ENCODE results near the gene TMEM38A. TPM values are rescaled to one million over a fixed set of nuclear protein-coding genes. Genes with fewer than 3 reads are reported as not detected.

The TMEM38A gene
- total RNA-seq, 1 donor from 2014 or later = 2.2 TPM

DNA sequence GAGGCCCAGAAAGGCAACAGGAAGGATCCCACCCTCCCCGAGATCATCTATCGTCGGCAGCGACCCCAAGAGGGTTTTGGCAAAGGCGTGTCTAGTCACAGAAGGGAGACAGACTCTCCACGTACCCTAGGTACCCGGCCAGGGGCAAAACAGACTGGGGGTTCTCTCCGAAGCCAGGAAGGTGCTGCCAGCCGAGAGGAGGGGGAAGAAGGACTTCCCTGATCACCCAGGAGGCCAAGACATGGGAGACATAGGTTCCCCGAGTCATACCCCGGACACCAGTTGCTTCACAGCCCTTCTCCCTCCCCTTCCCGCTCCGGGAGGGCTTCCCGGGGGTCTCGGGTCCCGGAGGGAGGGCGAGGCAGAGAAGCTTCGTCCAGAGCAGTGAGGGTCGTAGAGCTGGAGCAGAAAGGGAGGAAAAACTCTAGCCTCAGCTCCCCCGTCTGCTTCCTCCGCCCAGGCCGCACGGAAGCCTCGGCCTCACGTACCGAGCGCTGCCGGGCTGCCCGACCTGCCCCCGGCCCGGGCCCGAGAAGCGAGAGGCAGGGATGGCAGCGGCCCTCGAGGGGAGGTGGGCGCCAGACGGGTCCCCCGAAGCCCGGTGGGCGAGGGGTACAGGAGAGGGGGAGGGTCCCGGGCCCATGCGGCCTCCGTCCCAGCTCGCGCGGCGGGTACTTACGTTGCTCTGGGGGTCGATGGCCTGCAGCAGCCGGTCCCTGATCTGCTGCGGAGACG, 33.6 kb upstream of the TMEM38A start:
- H4K20me1 ChIP-seq (ENCODE audit: insufficient read depth, low read length) = peaks cover 53% of the 10 kb centered on the region

DNA sequence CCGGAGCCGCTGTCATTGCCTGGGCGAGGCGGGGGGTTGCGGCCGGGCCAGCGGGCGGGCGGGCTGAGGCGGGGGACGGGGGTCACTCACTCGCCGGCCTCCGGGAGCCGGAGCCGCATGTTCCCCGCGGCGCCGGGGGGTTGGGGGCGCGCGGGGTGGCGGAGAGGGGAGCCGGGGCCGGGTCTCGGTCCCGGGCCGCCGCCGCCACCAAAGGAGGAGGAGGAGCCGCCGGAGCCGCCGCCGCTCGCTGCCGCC, 33.1 kb upstream of the TMEM38A start:
- peak overlapping the region; percentile 82 for H3K27ac ChIP-seq (ENCODE audit: low read depth, low read length)
- peak overlapping the region; percentile 97 for H3K4me2 ChIP-seq (ENCODE audit: low read length)
- no peak for FAIRE-seq

More for the DNA sequence above, 33.6 kb upstream of the TMEM38A start:
- H3K9me3 Mint-ChIP-seq (ENCODE audit: unreplicated experiment) = peaks cover 3% of the 10 kb centered on the region
- peak overlapping the region; percentile 82 for H3K4me3 ChIP-seq (ENCODE audit: insufficient read depth, low read depth, low read length)
- H3K4me2 ChIP-seq (ENCODE audit: low read length) = peak overlapping the region; percentile 97
- H3K27me3 Mint-ChIP-seq (ENCODE audit: low read depth, unreplicated experiment) = no peaks in the 10 kb centered on the region
- peak overlapping the region; percentile 95 for H3K4me3 Mint-ChIP-seq (ENCODE audit: unreplicated experiment)
- peaks cover 10% of the 10 kb centered on the region for H3K4me1 ChIP-seq (ENCODE audit: insufficient read depth, low read length)
- no peak for DNase-seq (ENCODE audit: low read depth)
- H3K27ac Mint-ChIP-seq (ENCODE audit: unreplicated experiment) = peak overlapping the region; percentile 91
- H3K27me3 ChIP-seq (ENCODE audit: insufficient read depth, low read length) = no peaks in the 10 kb centered on the region
- peaks cover 3% of the 10 kb centered on the region for H3K9me3 ChIP-seq (ENCODE audit: insufficient read depth, low read depth, low read length)
- FAIRE-seq = no peak
- peaks cover 12% of the 10 kb centered on the region for H3K4me1 Mint-ChIP-seq (ENCODE audit: low read depth, unreplicated experiment)
- peak overlapping the region; percentile 99 for H3K9ac ChIP-seq (ENCODE audit: low read length)
- peaks cover 11% of the 10 kb centered on the region for H3K36me3 Mint-ChIP-seq (ENCODE audit: low read depth, unreplicated experiment)
- H2AFZ ChIP-seq (ENCODE audit: low read depth, low read length) = no peak overlapping the region
- TF ChIP-seq, protein P1, sequence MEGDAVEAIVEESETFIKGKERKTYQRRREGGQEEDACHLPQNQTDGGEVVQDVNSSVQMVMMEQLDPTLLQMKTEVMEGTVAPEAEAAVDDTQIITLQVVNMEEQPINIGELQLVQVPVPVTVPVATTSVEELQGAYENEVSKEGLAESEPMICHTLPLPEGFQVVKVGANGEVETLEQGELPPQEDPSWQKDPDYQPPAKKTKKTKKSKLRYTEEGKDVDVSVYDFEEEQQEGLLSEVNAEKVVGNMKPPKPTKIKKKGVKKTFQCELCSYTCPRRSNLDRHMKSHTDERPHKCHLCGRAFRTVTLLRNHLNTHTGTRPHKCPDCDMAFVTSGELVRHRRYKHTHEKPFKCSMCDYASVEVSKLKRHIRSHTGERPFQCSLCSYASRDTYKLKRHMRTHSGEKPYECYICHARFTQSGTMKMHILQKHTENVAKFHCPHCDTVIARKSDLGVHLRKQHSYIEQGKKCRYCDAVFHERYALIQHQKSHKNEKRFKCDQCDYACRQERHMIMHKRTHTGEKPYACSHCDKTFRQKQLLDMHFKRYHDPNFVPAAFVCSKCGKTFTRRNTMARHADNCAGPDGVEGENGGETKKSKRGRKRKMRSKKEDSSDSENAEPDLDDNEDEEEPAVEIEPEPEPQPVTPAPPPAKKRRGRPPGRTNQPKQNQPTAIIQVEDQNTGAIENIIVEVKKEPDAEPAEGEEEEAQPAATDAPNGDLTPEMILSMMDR (IDR thresholded peaks at IDR 0.05; ENCODE audit: insufficient read depth, low read depth, low read length) = no peak
- TF ChIP-seq EZH2 (IDR thresholded peaks at IDR 0.05; ENCODE audit: insufficient read depth, low read length) = no peak
- H3K36me3 ChIP-seq (ENCODE audit: insufficient read depth, low read length) = peaks cover 9% of the 10 kb centered on the region
- H3K79me2 ChIP-seq (ENCODE audit: insufficient read depth, low read length) = peaks cover 54% of the 10 kb centered on the region
- H3K27ac ChIP-seq (ENCODE audit: low read depth, low read length) = peak overlapping the region; percentile 82

More for the DNA sequence above, 33.1 kb upstream of the TMEM38A start:
- Histone ChIP-seq H3K4me3 (ENCODE audit: insufficient read depth, low read depth, low read length) (peak overlapping the region; percentile 82), H3K4me1 (ENCODE audit: insufficient read depth, low read length) (peaks cover 10% of the 10 kb centered on the region), H3K9me3 (ENCODE audit: insufficient read depth, low read depth, low read length) (peaks cover 3% of the 10 kb centered on the region), H3K27me3 (ENCODE audit: insufficient read depth, low read length) (no peaks in the 10 kb centered on the region), H4K20me1 (ENCODE audit: insufficient read depth, low read length) (peaks cover 49% of the 10 kb centered on the region), H2AFZ (ENCODE audit: low read depth, low read length) (no peak overlapping the region), H3K79me2 (ENCODE audit: insufficient read depth, low read length) (peaks cover 49% of the 10 kb centered on the region), H3K9ac (ENCODE audit: low read length) (peak overlapping the region; percentile 99), H3K36me3 (ENCODE audit: insufficient read depth, low read length) (peaks cover 10% of the 10 kb centered on the region)
- Mint-ChIP-seq H3K4me3 (ENCODE audit: unreplicated experiment) (peak overlapping the region; percentile 95), H3K9me3 (ENCODE audit: unreplicated experiment) (peaks cover 3% of the 10 kb centered on the region), H3K36me3 (ENCODE audit: low read depth, unreplicated experiment) (peaks cover 11% of the 10 kb centered on the region), H3K27ac (ENCODE audit: unreplicated experiment) (no peak overlapping the region), H3K27me3 (ENCODE audit: low read depth, unreplicated experiment) (no peaks in the 10 kb centered on the region), H3K4me1 (ENCODE audit: low read depth, unreplicated experiment) (peaks cover 12% of the 10 kb centered on the region)
- DNase-seq (ENCODE audit: low read depth) = no peak
- TF ChIP-seq, protein P1 (IDR thresholded peaks at IDR 0.05; ENCODE audit: insufficient read depth, low read depth, low read length) = no peak
